ENCODE results near the gene KCNT2.

DNA sequence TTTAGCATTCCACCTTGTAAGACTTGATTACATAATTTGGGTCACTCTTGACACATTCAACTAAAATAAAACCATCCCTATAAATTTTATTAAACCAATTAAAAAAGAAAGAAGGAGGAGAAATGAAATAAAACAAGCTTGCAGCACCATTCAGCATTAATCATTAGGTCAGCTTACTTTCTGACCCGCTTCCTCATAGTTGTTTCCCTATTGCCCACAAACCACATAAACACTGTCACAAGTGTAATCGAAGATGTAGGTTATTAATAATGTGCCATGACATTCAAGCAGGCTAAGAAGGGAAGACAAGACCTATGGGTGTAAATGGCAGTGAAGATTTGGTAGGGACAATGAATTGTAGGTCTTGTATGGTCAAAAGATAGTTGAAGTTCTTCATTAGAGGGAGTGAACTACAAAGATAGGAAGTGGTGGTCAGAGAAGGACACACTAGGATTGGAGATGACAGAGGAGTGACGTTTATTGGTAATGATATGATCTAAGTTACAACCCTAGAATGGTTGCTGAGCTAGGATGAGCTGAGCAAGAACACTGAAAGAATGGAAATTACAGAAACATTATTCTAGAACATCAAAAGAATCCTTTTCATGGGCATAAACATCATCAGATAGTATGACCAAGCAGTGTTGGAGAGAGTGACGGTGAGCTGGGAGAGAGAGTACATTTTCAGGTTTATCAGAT, 231.5 kb downstream of the KCNT2 start:
- TF ChIP-seq EP300 (IDR thresholded peaks at IDR 0.05; ENCODE audit: borderline replicate concordance in 1 of 2, control insufficient read depth in 1 of 2, low read depth in 2 of 2, low read length in 2 of 2) (no peak), POLR2A (IDR thresholded peaks at IDR 0.05; ENCODE audit: low read depth, low read length) (no peak), RAD21 (IDR thresholded peaks at IDR 0.05; ENCODE audit: insufficient read depth, low read depth, low read length) (no peak), EGR1 (IDR thresholded peaks at IDR 0.05; ENCODE audit: borderline replicate concordance in 1 of 2, low read depth in 2 of 2, low read length in 2 of 2) (no peak), ESRRA (IDR thresholded peaks at IDR 0.05; ENCODE audit: low read length) (no peak), YBX1 (IDR thresholded peaks at IDR 0.05) (no peak)
- TF ChIP-seq, protein P1, sequence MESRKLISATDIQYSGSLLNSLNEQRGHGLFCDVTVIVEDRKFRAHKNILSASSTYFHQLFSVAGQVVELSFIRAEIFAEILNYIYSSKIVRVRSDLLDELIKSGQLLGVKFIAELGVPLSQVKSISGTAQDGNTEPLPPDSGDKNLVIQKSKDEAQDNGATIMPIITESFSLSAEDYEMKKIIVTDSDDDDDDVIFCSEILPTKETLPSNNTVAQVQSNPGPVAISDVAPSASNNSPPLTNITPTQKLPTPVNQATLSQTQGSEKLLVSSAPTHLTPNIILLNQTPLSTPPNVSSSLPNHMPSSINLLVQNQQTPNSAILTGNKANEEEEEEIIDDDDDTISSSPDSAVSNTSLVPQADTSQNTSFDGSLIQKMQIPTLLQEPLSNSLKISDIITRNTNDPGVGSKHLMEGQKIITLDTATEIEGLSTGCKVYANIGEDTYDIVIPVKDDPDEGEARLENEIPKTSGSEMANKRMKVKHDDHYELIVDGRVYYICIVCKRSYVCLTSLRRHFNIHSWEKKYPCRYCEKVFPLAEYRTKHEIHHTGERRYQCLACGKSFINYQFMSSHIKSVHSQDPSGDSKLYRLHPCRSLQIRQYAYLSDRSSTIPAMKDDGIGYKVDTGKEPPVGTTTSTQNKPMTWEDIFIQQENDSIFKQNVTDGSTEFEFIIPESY (IDR thresholded peaks at IDR 0.05) = no peak

Measured in GM12878 (cell line).